Measurements from ENCODE around the gene SLC18B1. TPM values are rescaled to one million over a fixed set of nuclear protein-coding genes. Genes with fewer than 3 reads are reported as not detected.

Gene SLC18B1
- total RNA-seq, 3 donors from 2014 or later (not counting 1 experiment from before 2014, with no cell fraction given), result 2.5 to 3.6 (median 3.0) TPM

DNA sequence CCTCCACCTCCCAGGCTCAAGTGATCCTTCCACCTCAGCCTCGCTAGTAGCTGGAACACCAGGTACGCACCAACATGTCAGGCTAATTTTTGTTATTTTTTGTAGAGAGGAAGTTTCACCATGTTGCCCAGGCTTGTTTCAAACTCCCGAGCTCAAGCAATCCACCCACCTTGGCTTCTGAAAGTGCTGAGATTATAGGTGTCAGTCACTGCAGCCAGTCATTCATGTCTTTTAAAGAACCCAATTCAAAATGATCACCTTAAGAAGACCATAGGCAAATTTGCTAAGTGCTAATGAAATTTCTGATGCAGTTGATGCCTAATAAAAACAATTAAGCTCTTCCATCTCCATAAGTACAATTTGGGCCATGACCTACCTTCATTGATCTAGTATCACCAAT, 38.2 kb downstream of the SLC18B1 start:
- intact Hi-C loops (cut with micrococcal nuclease), result loop anchor here (5.0 kb wide), 1 partner anchor 52 kb away; the partner anchor contains the start of gene RPS12
- Histone ChIP-seq H3K4me3 (ENCODE audit: low read length) (no peak overlapping the region), H3K27me3 (ENCODE audit: control insufficient read depth, insufficient read depth, low read length) (no peaks in the 10 kb centered on the region), H3K27ac (ENCODE audit: low read length) (no peak overlapping the region), H3K9me3 (ENCODE audit: control insufficient read depth, insufficient read depth, low read length) (no peaks in the 10 kb centered on the region), H3K36me3 (ENCODE audit: control insufficient read depth, insufficient read depth, low read length) (peaks cover 6% of the 10 kb centered on the region), H3K4me1 (ENCODE audit: control insufficient read depth, insufficient read depth, low read length) (peaks cover 12% of the 10 kb centered on the region)
- Mint-ChIP-seq H3K27me3 (ENCODE audit: low read depth in 2 of 2) (no peaks in the 10 kb centered on the region), H3K36me3 (no peaks in the 10 kb centered on the region), H3K27ac (peak overlapping the region in 1 of 2 donors; percentile 14), H3K4me3 (no peak overlapping the region), H3K9me3 (no peaks in the 10 kb centered on the region), H3K4me1 (peaks cover 26 to 36% of the 10 kb centered on the region in 2 donors)
- no peak for ATAC-seq
- no peak for DNase-seq
- TF ChIP-seq CTCF (IDR thresholded peaks at IDR 0.05), result no peak
- 81% methylated on average over 3 of the region's 3 CpGs for WGBS (ENCODE audit: insufficient coverage)

DNA sequence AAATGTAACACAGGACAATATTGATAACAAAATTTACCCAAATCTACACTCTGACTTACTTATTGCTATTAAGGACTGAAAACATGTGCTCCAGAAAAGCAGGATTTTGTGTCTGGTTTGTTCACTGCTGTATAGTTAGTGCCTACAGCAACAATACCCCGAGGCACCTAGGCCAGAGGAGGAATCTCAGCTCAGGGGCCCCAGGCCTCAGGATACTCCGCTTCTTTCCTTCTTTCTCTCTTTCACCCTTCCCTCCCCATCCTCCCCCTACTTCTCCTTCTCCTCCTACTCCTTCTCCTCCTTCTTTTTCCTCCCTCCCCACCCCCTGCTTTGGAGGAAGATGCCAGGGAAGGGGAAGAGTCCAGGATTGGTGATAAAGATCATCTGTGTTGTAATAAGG, 39.7 kb downstream of the SLC18B1 start:
- no peak overlapping the region for H3K4me3 ChIP-seq (ENCODE audit: low read length)
- no peak for ATAC-seq
- WGBS (ENCODE audit: insufficient coverage), result 90% methylated on average over 2 of the region's 2 CpGs
- no peaks in the 10 kb centered on the region for H3K27me3 ChIP-seq (ENCODE audit: control insufficient read depth, insufficient read depth, low read length)
- H3K4me1 ChIP-seq (ENCODE audit: control insufficient read depth, insufficient read depth, low read length), result peaks cover 9% of the 10 kb centered on the region
- no peaks in the 10 kb centered on the region for H3K9me3 ChIP-seq (ENCODE audit: control insufficient read depth, insufficient read depth, low read length)
- peaks cover 15% of the 10 kb centered on the region for H3K36me3 ChIP-seq (ENCODE audit: control insufficient read depth, insufficient read depth, low read length)
- H3K27me3 Mint-ChIP-seq (ENCODE audit: low read depth in 2 of 2), result no peaks in the 10 kb centered on the region
- H3K36me3 Mint-ChIP-seq, result no peaks in the 10 kb centered on the region
- H3K9me3 Mint-ChIP-seq, result no peaks in the 10 kb centered on the region
- H3K4me1 Mint-ChIP-seq, result peaks cover 18 to 30% of the 10 kb centered on the region in 2 donors
- no peak overlapping the region for H3K27ac Mint-ChIP-seq
- no peak overlapping the region for H3K27ac ChIP-seq (ENCODE audit: low read length)
- no peak for TF ChIP-seq CTCF (IDR thresholded peaks at IDR 0.05)
- no peak overlapping the region for H3K4me3 Mint-ChIP-seq
- intact Hi-C loops (cut with micrococcal nuclease), result no loop called here
- no peak for DNase-seq

DNA sequence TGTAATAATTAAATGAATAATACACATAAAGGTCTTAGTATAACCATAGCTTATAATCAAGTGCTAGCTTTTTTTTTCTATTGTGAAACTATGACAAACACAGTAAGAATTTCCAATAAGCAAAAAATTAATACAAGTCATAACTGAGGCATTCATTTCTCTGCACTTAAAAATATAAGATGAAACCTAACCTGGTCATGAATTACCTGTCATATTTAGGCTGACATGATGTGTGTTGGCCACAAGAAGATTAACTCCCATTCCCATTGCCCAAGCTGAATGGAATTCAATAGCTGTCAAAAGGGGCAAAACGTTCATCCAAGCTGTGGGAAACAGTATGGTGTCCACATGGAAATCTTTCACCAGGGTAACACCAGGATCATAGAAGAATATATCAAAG, 46.2 kb downstream of the SLC18B1 start:
- Histone ChIP-seq H3K27ac (ENCODE audit: low read length) (no peak overlapping the region), H3K9me3 (ENCODE audit: control insufficient read depth, insufficient read depth, low read length) (no peaks in the 10 kb centered on the region), H3K27me3 (ENCODE audit: control insufficient read depth, insufficient read depth, low read length) (no peaks in the 10 kb centered on the region), H3K4me3 (ENCODE audit: low read length) (no peak overlapping the region), H3K36me3 (ENCODE audit: control insufficient read depth, insufficient read depth, low read length) (peaks cover 45% of the 10 kb centered on the region), H3K4me1 (ENCODE audit: control insufficient read depth, insufficient read depth, low read length) (peaks cover 3% of the 10 kb centered on the region)
- TF ChIP-seq CTCF (IDR thresholded peaks at IDR 0.05), result no peak
- ATAC-seq (no peak), DNase-seq (no peak)
- Mint-ChIP-seq H3K4me1 (peaks cover 6 to 7% of the 10 kb centered on the region in 2 donors), H3K27me3 (ENCODE audit: low read depth in 2 of 2) (no peaks in the 10 kb centered on the region), H3K9me3 (no peaks in the 10 kb centered on the region), H3K36me3 (no peaks in the 10 kb centered on the region), H3K4me3 (no peak overlapping the region), H3K27ac (no peak overlapping the region)
- WGBS (ENCODE audit: insufficient coverage), result 100% methylated on average over 1 of the region's 1 CpG
- intact Hi-C loops (cut with micrococcal nuclease), result no loop called here

- Histone ChIP-seq H3K4me3 (ENCODE audit: low read length) (no peak overlapping the region), H3K4me1 (ENCODE audit: control insufficient read depth, insufficient read depth, low read length) (peaks cover 3% of the 10 kb centered on the region), H3K9me3 (ENCODE audit: control insufficient read depth, insufficient read depth, low read length) (no peaks in the 10 kb centered on the region), H3K36me3 (ENCODE audit: control insufficient read depth, insufficient read depth, low read length) (peaks cover 43% of the 10 kb centered on the region), H3K27me3 (ENCODE audit: control insufficient read depth, insufficient read depth, low read length) (no peaks in the 10 kb centered on the region), H3K27ac (ENCODE audit: low read length) (no peak overlapping the region)
- Mint-ChIP-seq H3K36me3 (no peaks in the 10 kb centered on the region), H3K27me3 (ENCODE audit: low read depth in 2 of 2) (no peaks in the 10 kb centered on the region), H3K9me3 (no peaks in the 10 kb centered on the region), H3K4me3 (no peak overlapping the region), H3K4me1 (peaks cover 10% of the 10 kb centered on the region in 2 donors), H3K27ac (no peak overlapping the region)
- 100% methylated on average over 1 of the region's 1 CpG for WGBS (ENCODE audit: insufficient coverage)
- ATAC-seq (no peak), DNase-seq (no peak)
- TF ChIP-seq CTCF (IDR thresholded peaks at IDR 0.05), result no peak
- intact Hi-C loops (cut with micrococcal nuclease), result no loop called here
Observed at GRCh38 chr6:132751828-132752227, 46.6 kb downstream of the SLC18B1 start.

Measured in natural killer cell (primary cell).